ENCODE data around the gene TMEM229A.

TMEM229A gene

DNA sequence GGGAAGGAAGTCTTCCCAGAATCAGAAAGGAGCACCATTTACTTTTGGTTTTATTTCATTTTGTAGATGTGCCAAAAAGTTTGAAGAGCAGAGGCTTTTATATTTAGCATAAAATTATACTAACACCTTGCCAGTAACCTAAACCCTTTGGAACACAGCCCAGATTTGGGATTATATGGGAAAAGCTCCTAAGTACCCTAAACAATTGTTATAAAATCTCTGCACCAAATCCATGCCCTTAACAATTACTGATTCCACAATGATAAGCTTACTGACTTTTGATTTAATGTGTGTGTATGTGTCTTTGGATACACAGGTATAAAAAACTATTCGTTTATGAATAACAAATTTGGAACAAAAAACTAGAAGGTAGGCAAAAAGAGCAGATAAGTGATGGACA lies 39.0 kb upstream of the TMEM229A start:
- H3K4me3 ChIP-seq (ENCODE audit: low read depth, low read length): no peak overlapping the region
- no peak for TF ChIP-seq CTCF (IDR thresholded peaks at IDR 0.05; ENCODE audit: control insufficient read depth, extremely low read depth, insufficient read depth)
- DNase-seq (ENCODE audit: low read depth): no peak

GRCh38 chr7:124062171-124062570 lies 29.3 kb upstream of the TMEM229A start:
- no peak overlapping the region for H3K4me3 ChIP-seq (ENCODE audit: low read depth, low read length)
- TF ChIP-seq CTCF (IDR thresholded peaks at IDR 0.05; ENCODE audit: control insufficient read depth, extremely low read depth, insufficient read depth): no peak
- DNase-seq (ENCODE audit: low read depth): no peak

DNA sequence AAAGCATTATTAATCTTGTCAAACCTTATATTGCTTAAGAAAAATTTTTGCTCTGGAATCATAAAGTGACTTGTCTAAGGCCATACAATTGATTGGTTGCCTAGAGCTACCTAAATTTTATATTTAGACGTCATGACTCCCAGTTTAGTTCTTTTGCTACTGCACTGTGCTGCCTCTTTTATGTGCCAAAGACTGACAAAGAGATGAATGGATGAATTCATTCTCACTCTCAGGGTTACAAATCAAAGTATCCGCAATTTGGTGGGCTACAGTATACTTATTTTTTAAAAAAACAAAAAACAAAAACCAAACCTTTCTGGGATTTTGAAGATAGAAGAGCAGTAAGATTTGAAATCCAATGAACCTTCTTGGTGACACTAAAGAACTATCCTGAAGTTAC lies 27.7 kb upstream of the TMEM229A start:
- no peak for DNase-seq (ENCODE audit: low read depth)
- no peak overlapping the region for H3K4me3 ChIP-seq (ENCODE audit: low read depth, low read length)
- no peak for TF ChIP-seq CTCF (IDR thresholded peaks at IDR 0.05; ENCODE audit: control insufficient read depth, extremely low read depth, insufficient read depth)

DNA sequence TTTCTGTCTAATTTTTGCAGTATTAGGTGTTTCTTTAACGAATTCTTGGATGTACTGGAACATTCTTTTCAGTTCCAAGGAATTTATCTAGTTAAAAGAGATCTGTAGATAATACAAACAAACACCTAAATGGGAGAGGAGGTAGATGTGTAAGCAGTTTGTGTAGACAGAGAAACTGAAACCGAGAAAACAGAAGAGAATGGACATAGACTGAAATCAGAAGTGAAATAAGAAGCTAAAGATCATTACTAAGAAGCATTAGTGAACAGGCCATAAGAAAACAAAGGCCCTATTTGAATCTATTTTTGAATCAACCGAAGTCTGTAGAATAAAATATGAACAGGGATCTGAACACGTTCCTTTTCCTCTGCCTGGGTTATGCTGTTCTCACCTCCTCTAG lies 26.5 kb upstream of the TMEM229A start:
- no peak overlapping the region for H3K4me3 ChIP-seq (ENCODE audit: low read depth, low read length)
- DNase-seq (ENCODE audit: low read depth): no peak
- no peak for TF ChIP-seq CTCF (IDR thresholded peaks at IDR 0.05; ENCODE audit: control insufficient read depth, extremely low read depth, insufficient read depth)

GRCh38 chr7:124058515-124058914 lies 25.6 kb upstream of the TMEM229A start:
- H3K4me3 ChIP-seq (ENCODE audit: low read depth, low read length): no peak overlapping the region
- no peak for TF ChIP-seq CTCF (IDR thresholded peaks at IDR 0.05; ENCODE audit: control insufficient read depth, extremely low read depth, insufficient read depth)
- no peak for DNase-seq (ENCODE audit: low read depth)

- TF ChIP-seq CTCF (IDR thresholded peaks at IDR 0.05; ENCODE audit: control insufficient read depth, extremely low read depth, insufficient read depth): no peak
These were observed 25.0 kb upstream of the TMEM229A start for GRCh38 chr7:124057872-124058271.

DNA sequence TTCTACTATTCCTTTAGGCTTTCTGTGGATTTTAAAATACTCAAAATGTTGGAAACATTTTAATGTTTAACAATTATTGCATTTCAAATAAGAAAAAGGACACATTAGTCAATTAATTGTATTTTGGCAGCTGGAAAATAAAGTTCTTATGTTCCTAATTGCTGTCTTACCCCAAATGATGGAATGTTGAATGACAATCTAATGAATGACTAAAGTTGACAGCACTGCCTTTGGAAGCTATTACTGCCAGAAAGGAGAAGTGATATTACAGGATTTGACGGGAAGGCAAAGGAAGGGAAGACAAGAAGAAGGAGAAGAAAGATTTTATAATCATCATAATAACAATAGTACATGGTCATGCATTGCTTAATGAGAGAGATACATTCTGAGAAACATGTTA lies 23.4 kb upstream of the TMEM229A start:
- no peak overlapping the region for H3K4me3 ChIP-seq (ENCODE audit: low read depth, low read length)
- DNase-seq (ENCODE audit: low read depth): no peak
- TF ChIP-seq CTCF (IDR thresholded peaks at IDR 0.05; ENCODE audit: control insufficient read depth, extremely low read depth, insufficient read depth): no peak

More at GRCh38 chr7:124057872-124058271, 25.0 kb upstream of the TMEM229A start:
- no peak for DNase-seq (ENCODE audit: low read depth)
- H3K4me3 ChIP-seq (ENCODE audit: low read depth, low read length): no peak overlapping the region
